ENCODE data around the gene SHROOM3. TPM values are rescaled to one million over a fixed set of nuclear protein-coding genes. Genes with fewer than 3 reads are reported as not detected.
"Not testable (repeated sequence)": the region's sequence is repeated elsewhere in the genome, so short reads cannot be mapped to it uniquely, and the experiment has no call there.

The SHROOM3 gene
- 62.1 and 70.6 TPM in 2 replicates for total RNA-seq (2014; rRNA removed; shearing (Covaris generic))

DNA sequence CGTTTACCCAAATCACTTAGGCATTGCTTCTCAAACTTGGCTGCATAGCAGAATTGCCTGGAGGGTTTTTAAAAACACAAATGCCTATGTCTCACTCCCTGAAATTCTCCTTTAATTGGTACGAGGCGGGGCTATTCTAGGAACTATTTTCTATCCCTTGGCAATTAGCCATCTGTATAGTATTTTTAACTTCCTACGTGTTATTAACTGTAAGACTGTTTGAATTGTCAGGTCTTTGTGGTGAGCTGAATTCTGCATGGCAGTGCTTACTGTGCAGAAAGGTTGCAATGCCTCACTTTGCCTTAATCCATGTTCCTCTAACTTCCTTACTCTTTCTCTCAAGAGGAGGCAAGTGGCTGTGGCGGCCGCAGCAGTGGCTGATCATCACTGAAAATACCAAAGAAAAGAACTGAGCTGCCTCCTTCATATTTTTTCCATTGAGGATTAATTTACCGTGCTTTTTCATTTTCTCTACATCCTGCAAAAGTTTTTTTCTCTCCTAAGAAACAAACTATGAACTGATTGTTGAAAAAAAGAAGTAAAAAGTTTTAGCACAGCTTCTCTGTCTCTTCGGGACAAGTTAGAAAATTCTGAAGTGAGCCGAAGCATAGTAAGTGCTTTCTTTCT, at the start of gene SHROOM3:
SHROOM3 (plus strand) TSS at position 329 of the 627 bp plus-strand sequence. CDS start 824 bp downstream, outside the sequence.
- DNase-seq (ENCODE audit: low spot score) = no peak

DNA sequence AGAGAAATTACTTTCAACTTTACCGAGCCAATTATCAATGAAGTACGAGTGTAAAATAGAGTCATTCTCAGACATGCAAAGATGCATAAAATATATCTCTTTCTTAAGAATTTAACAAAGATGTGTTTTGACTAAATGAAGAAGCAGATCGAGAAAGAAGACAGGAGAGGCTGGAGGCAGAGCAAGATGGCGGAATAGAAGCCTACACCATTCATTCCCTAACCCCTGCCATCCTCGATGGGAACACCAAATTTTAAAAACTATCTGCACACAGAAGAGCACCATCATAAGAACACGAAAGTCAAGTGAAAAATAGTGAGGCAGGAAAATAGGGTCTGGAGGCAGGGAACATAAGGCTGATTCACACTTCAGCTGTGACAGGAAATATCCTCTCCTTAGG, 49.1 kb upstream of the SHROOM3 start:
- no peak for DNase-seq (ENCODE audit: low spot score)

GRCh38 chr4:76386566-76387305, 48.3 kb upstream of the SHROOM3 start:
- no peak for DNase-seq (ENCODE audit: low spot score)

DNA sequence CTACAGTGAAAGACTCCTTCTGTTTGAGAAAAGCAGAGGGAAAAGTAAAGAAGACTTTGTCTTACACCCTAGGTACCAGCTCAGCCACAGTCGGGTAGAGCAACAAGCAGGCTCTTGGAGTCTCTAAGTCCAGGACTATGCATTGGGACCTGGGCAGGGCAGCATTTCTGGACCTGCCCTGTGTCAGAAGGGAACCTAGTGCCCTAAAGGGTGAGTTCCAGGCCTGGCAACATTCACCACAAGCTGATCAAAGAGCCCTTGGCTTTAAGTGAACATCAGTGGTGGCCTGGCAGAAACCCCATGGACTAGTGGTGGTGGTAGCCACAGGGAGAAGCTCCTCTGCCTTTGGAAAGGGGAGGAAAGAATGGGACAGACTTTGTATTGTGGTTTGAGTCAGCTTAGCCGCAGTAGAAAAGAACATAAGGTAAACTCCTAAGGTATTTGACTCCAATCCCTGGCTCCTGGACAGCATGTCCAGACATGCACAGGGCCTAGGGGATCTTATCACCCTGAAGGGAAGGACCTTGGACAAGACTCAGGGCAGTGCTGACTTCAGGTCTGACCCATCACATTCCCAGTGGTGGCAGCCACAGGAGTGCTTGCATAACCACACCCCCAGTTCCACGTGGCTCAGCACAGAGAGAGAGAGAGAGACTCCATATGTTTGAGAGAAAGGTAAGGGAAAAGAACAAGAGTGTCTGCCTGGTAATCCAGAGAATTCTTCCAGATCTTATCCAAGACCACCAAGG, 46.7 kb upstream of the SHROOM3 start:
- no peak for DNase-seq (ENCODE audit: low spot score)

- no peak for DNase-seq (ENCODE audit: low spot score)
Measured at GRCh38 chr4:76401654-76402053, 33.4 kb upstream of the SHROOM3 start.

DNA sequence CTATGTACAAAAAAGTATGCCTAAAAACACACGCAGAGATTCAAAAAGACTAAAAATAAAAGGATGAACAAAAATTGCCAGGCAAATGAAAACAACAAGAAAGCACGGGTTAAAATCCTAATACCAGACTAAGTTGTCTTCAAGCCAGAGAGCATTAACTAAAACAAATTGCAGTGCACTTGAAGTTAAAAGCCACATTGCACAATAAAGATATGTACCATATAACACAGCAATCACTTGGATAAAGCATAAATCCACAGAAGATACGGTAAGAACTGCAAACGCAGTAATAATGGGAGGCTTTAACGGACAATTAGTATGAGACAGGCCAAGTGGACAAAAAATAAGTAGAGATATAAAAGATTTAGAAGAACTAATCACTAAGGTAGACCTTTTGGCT, 28.9 kb upstream of the SHROOM3 start:
- DNase-seq (ENCODE audit: low spot score) = no peak

GRCh38 chr4:76407440-76408119, 27.4 kb upstream of the SHROOM3 start:
- DNase-seq (ENCODE audit: low spot score) = no peak

- no peak for DNase-seq (ENCODE audit: low spot score)
Measured at GRCh38 chr4:76410636-76411035, 24.4 kb upstream of the SHROOM3 start.

DNA sequence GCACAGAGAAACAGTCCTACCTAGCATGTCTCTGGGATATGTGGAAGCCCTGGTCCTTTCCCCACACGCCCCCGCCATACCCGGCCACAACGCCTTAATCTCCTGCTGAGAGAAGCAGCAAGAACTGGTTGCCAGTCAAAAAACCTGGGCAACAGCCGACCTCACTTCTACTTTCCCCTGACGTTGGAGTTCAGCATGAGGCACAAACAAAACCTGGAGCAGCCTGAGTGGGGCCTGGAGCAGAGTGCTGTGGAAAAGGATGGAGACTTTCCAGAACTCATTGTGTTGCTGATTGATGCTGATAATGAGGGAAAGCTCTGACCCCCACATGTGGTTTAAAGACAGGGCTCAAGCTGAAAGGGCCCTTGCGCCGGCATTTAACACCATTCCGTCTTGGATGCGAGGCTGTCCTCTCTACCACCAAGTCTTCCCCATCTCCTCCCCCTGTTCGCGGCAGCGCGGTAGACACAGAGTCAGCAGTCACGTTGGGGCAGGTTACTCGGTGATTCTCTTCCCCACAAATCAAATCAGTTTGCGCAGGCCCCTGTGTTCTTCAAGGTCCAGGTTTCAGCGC, 14.8 kb upstream of the SHROOM3 start:
- no peak for DNase-seq (ENCODE audit: low spot score)

GRCh38 chr4:76420762-76421581, 14.1 kb upstream of the SHROOM3 start, which contains the start of gene CCDC158:
CCDC158 (minus strand) TSS chr4:76421141; CDS start chr4:76403207, 17,934 bp downstream.
- DNase-seq (ENCODE audit: low spot score) = no peak

GRCh38 chr4:76423159-76423558, 11.9 kb upstream of the SHROOM3 start:
- DNase-seq (ENCODE audit: low spot score) = not testable (repeated sequence)

GRCh38 chr4:76426272-76426671, 8.8 kb upstream of the SHROOM3 start:
- peak; percentile 40 for DNase-seq (ENCODE audit: low spot score)

DNA sequence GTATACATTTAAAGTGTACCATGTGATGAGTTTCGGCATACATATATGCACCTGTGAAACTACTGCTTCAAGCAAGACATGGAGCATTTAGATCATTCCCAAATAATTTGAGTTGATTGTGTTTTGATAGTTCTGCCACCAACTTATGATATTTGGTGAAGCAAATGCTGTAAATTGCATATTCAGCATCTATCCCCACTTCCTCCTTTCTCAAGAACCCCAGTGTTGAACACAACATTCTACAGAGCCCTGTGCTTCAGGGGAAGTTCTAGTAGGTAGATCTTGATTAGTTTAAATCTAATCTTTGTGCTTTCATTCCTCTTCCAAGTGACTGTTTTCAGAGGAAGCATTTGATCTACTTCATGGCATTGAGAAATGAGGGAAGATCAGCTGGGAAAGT, 5.4 kb upstream of the SHROOM3 start:
- no peak for DNase-seq (ENCODE audit: low spot score)

DNA sequence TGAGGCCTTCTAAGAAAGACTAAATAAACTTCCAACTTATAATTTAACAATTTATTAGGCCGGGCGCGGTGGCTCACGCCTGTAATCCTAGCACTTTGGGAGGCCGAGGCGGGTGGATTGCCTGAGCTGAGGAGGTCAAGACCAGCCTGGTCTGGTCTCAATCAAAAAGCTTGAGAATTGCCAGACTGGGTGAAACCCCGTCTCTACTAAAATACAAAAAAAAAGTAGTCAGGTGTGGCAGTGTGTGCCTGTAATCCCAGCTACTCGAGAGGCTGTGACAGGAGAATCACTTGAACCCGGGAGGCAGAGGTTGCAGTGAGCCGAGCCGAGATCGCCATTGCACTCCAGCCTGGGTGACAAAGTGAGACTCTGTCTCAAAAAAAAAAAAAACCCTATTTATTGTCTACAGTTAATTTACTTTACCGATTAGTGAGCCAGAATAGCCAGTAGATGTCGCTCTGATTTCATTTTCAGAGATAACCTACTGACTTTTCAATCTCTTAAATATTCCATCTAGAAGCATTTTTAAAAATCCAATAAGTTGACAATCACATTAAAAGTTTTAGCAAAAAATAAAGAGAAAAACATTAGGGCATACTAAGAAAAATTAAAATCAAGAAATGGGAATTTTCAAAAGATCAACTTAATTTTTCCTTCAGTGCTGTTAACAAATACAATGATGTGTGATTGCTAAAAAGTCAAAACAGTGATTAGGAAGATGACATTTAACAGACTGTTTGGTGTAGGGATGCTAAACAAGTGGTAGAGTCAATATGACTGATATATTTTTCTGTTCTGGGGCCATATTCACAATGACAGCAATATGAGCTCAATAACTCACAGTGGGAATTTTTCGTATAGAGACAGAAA, 4.3 kb upstream of the SHROOM3 start:
- peak; percentile 80 for DNase-seq (ENCODE audit: low spot score)

- no peak for DNase-seq (ENCODE audit: low spot score)
Measured at GRCh38 chr4:76435528-76436319, 695 bp downstream of the SHROOM3 start.

GRCh38 chr4:76439491-76439890, 4.5 kb downstream of the SHROOM3 start:
- DNase-seq (ENCODE audit: low spot score) = no peak

DNA sequence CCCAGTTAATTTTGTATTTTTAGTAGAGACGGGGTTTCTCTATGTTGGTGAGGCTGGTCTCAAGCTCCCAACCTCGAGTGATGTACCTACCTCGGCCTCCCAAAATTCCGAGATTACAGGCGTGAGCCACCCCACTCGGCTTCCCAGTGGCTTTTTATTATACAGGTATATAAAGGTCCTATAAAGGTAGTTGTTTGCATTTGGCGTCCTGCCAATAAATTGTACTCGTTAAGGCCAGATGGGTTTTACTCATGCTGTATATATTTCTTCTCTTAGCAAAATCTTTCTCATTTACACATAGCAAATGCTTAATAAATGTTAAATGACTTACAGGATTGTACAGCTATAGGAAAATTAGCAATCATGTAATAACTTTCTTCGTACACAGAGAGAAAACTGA, 6.9 kb downstream of the SHROOM3 start:
- DNase-seq (ENCODE audit: low spot score) = no peak

- no peak for DNase-seq (ENCODE audit: low spot score)
Measured at GRCh38 chr4:76442807-76443206, 7.8 kb downstream of the SHROOM3 start.

DNA sequence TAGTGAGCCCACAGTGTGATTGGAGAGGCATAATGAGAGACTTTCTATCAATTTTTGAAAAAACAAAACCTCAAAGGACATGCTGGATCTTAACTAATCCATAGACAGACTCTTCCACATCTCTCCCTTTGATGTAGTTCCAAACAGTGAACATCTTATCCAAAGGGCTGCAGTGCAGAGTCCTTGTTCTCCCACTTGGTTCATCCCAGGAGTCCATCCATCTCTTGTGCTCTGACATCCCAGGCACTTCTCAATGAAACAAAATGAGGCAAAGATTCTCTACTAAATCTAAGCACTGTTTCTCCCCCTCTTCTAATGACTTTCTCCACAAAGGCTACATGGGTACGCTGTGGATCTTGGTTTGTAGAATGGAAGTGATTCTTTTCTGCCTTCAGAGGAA, 8.3 kb downstream of the SHROOM3 start:
- DNase-seq (ENCODE audit: low spot score) = no peak

Measured in HT-29 (cell line).